Cardiac muscle cell (in vitro differentiated cells and primary cell): ENCODE measurements around the gene NOP56. TPM values are rescaled to one million over a fixed set of nuclear protein-coding genes. Genes with fewer than 3 reads are reported as not detected.

Source experiments
- DNase-seq, 2 donors: peaks; one replicate each; pipeline versions ENCODE4 v3.0.0 to v3.0.0-alpha.2; 2010 to 2017; ENCODE audit warnings: low read depth in 1 of 2, low spot score in 1 of 2
- H3K27ac ChIP-seq: fragments of 200-600 bp; sonication (generic); 2 replicates; pipeline ENCODE4 v1.5.1; 2016
- H3K27me3 ChIP-seq: fragments of 200-600 bp; sonication (generic); 2 replicates; pipeline ENCODE4 v1.6.0; 2016; ENCODE audit warnings: control low read depth
- H3K36me3 ChIP-seq: fragments of 200-600 bp; sonication (generic); 2 replicates; pipeline ENCODE4 v1.5.1; 2016; ENCODE audit warnings: control low read depth
- H3K4me1 ChIP-seq: fragments of 200-600 bp; sonication (generic); 2 replicates; pipeline ENCODE4 v1.8.1; 2017; ENCODE audit warnings: low read depth, mild to moderate bottlenecking, mixed run types
- H3K4me3 ChIP-seq: fragments of 200-600 bp; sonication (generic); 2 replicates; pipeline ENCODE4 v1.5.1; 2016; ENCODE audit warnings: mild to moderate bottlenecking
- H3K9me3 ChIP-seq: fragments of 200-600 bp; sonication (generic); 2 replicates; pipeline ENCODE4 v1.5.1; 2017; ENCODE audit warnings: low read depth, mild to moderate bottlenecking, control low read depth
- polyA plus RNA-seq: library from polyadenylated mRNA; unstranded; fragments of >200 nt; fragmentation: Nextera tagmentation; extraction: Ambion mirVana; gene quantifications from 2 replicates; pipeline ENCODE4 v1.2.1, GENCODE V29; 2016
- total RNA-seq: library from RNA; depleted of rRNA; stranded (reverse); fragments of >200 nt; gene quantifications from 2 replicates; pipeline ENCODE4 v1.2.3, GENCODE V29; 2016
- TF ChIP-seq, protein P1 (sequence below): IDR thresholded peaks from 2 replicates; pipeline ENCODE4 v1.5.1; 2012; ENCODE audit warnings: low read depth, mild to moderate bottlenecking, low read length

Gene NOP56
- total and polyA plus RNA-seq, 2 experiments from 2014 or later, result 140 to 262 TPM

DNA sequence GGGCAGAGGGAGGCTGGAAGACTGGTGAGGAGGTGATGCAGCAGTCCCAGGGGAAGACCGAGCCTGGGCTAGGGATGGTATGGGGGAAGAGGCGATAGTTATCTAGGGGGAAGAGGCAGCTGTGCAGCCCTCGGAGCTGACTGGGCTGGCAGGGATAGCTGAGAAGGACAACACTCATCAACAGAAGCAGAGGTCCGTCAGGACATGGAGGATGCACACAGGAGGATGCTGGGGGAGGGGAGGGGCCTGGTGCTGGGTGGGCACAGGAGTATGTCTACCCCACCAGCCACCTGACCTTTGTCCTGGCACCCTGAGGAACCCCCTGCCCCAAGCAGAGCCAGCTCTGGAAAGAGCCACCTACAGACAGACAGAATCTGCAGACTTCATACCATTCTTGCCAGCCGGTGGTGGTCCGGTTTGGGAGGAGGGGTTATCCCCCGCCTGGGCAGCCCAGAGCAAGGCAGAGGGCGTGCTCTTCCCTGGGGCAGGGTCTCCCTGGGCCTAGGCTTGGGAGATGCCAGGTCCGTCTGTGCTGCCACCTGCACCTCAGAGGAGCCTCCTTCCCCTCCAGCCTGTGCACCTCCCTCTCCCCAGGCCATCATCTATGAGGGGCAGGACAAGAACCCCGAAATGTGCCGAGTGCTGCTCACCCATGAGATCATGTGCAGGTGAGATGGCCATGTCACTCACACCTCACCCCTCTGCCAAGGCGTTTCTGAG, 55.1 kb downstream of the NOP56 start:
- Histone ChIP-seq H3K36me3 (no peaks in the 10 kb centered on the region), H3K27ac (no peak overlapping the region), H3K4me3 (no peak overlapping the region), H3K27me3 (no peaks in the 10 kb centered on the region), H3K4me1 (no peaks in the 10 kb centered on the region), H3K9me3 (no peaks in the 10 kb centered on the region)
- no peak for DNase-seq
- TF ChIP-seq, protein P1, sequence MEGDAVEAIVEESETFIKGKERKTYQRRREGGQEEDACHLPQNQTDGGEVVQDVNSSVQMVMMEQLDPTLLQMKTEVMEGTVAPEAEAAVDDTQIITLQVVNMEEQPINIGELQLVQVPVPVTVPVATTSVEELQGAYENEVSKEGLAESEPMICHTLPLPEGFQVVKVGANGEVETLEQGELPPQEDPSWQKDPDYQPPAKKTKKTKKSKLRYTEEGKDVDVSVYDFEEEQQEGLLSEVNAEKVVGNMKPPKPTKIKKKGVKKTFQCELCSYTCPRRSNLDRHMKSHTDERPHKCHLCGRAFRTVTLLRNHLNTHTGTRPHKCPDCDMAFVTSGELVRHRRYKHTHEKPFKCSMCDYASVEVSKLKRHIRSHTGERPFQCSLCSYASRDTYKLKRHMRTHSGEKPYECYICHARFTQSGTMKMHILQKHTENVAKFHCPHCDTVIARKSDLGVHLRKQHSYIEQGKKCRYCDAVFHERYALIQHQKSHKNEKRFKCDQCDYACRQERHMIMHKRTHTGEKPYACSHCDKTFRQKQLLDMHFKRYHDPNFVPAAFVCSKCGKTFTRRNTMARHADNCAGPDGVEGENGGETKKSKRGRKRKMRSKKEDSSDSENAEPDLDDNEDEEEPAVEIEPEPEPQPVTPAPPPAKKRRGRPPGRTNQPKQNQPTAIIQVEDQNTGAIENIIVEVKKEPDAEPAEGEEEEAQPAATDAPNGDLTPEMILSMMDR, result no peak

Other genes with a start within 250 kb of the NOP56 start
- 187 and 290 TPM in 2 replicates for gene SNRPB, start 181.8 kb upstream of the NOP56 start, total RNA-seq
- 190 and 251 TPM in 2 replicates for gene SNRPB, start 181.8 kb upstream of the NOP56 start, polyA plus RNA-seq
- gene ZNF343, start 143.7 kb upstream of the NOP56 start, total RNA-seq, result 8.6 and 13.0 TPM in 2 replicates
- 6.5 and 9.4 TPM in 2 replicates for gene ZNF343, start 143.7 kb upstream of the NOP56 start, polyA plus RNA-seq
- gene TMC2, start 116.1 kb upstream of the NOP56 start, total RNA-seq, result not detected in 2 replicates
- gene TMC2, start 116.1 kb upstream of the NOP56 start, polyA plus RNA-seq, result not detected in 2 replicates
- gene IDH3B, start 11.6 kb downstream of the NOP56 start, total RNA-seq, result 216 and 266 TPM in 2 replicates
- gene IDH3B, start 11.6 kb downstream of the NOP56 start, polyA plus RNA-seq, result 211 and 244 TPM in 2 replicates
- gene EBF4, start 40.1 kb downstream of the NOP56 start, total RNA-seq, result 14.8 and 24.2 TPM in 2 replicates
- 18.8 and 28.4 TPM in 2 replicates for gene EBF4, start 40.1 kb downstream of the NOP56 start, polyA plus RNA-seq
- gene CPXM1, start 148.0 kb downstream of the NOP56 start, total RNA-seq, result 72.1 and 129 TPM in 2 replicates
- 98.5 and 181 TPM in 2 replicates for gene CPXM1, start 148.0 kb downstream of the NOP56 start, polyA plus RNA-seq
- gene C20orf141, start 162.4 kb downstream of the NOP56 start, total RNA-seq, result not detected in 2 replicates
- not detected in 2 replicates for gene C20orf141, start 162.4 kb downstream of the NOP56 start, polyA plus RNA-seq
- gene TMEM239, start 163.7 kb downstream of the NOP56 start, total RNA-seq, result not detected in 2 replicates
- 0.04 TPM in 1 of 2 replicates, not detected in the other for gene TMEM239, start 163.7 kb downstream of the NOP56 start, polyA plus RNA-seq
- gene PCED1A, start 188.0 kb downstream of the NOP56 start, total RNA-seq, result 69.2 and 78.0 TPM in 2 replicates
- gene PCED1A, start 188.0 kb downstream of the NOP56 start, polyA plus RNA-seq, result 45.5 and 50.6 TPM in 2 replicates
- gene VPS16, start 188.1 kb downstream of the NOP56 start, total RNA-seq, result 49.1 and 51.5 TPM in 2 replicates
- 44.5 and 60.4 TPM in 2 replicates for gene VPS16, start 188.1 kb downstream of the NOP56 start, polyA plus RNA-seq
- gene PTPRA, start 220.8 kb downstream of the NOP56 start, total RNA-seq, result 44.0 and 45.1 TPM in 2 replicates
- 55.6 and 69.4 TPM in 2 replicates for gene PTPRA, start 220.8 kb downstream of the NOP56 start, polyA plus RNA-seq